KMS-11 (cell line): ENCODE data around the gene RALB.

Source experiments
- H2AFZ ChIP-seq: fragments of 200-600 bp; sonication (generic); 2 replicates; pipeline ENCODE4 v1.6.1; 2016; ENCODE audit warnings: antibody characterized with exemption, mixed run types, low read depth
- H3K27ac ChIP-seq: fragments of 200-600 bp; sonication (generic); 2 replicates; pipeline ENCODE4 v1.6.1; 2016; ENCODE audit warnings: mild to moderate bottlenecking, mixed run types
- H3K27me3 ChIP-seq: fragments of 200-600 bp; sonication (generic); 2 replicates; pipeline ENCODE4 v1.6.1; 2017; ENCODE audit warnings: mild to moderate bottlenecking, low read depth, mixed run types, moderate library complexity; ENCODE audit not compliant: insufficient read depth
- H3K36me3 ChIP-seq: fragments of 200-600 bp; sonication (generic); 2 replicates; pipeline ENCODE4 v1.6.1; 2017; ENCODE audit warnings: mild to moderate bottlenecking, mixed run types; ENCODE audit not compliant: insufficient read depth
- H3K4me1 ChIP-seq: fragments of 200-600 bp; sonication (generic); 2 replicates; pipeline ENCODE4 v1.6.1; 2016; ENCODE audit warnings: mild to moderate bottlenecking, low read depth, mixed run types; ENCODE audit not compliant: poor library complexity, severe bottlenecking
- H3K4me2 ChIP-seq: fragments of 200-600 bp; sonication (generic); 2 replicates; pipeline ENCODE4 v1.7.0; 2016; ENCODE audit warnings: mild to moderate bottlenecking, mixed run types
- H3K4me3 ChIP-seq: fragments of 200-600 bp; sonication (generic); IDR thresholded peaks from 2 replicates; pipeline ENCODE4 v1.6.1; 2017; ENCODE audit warnings: low read depth, low read length, mixed read lengths; ENCODE audit not compliant: insufficient read depth
- H3K79me2 ChIP-seq: fragments of 200-600 bp; sonication (generic); 2 replicates; pipeline ENCODE4 v1.6.1; 2016; ENCODE audit warnings: low read depth, mixed run types; ENCODE audit not compliant: insufficient read depth
- H3K9ac ChIP-seq: fragments of 200-600 bp; sonication (generic); 2 replicates; pipeline ENCODE4 v1.6.1; 2016; ENCODE audit warnings: mild to moderate bottlenecking, mixed run types
- H4K20me1 ChIP-seq: fragments of 200-600 bp; sonication (generic); 2 replicates; pipeline ENCODE4 v1.6.1; 2016; ENCODE audit warnings: mild to moderate bottlenecking, mixed run types; ENCODE audit not compliant: insufficient read depth
- CTCF ChIP-seq: fragments of 200-600 bp; sonication (generic); conservative IDR thresholded peaks from 2 replicates; pipeline ENCODE4 v1.6.1; 2017; ENCODE audit warnings: low read depth, mild to moderate bottlenecking, antibody characterized with exemption, low read length, moderate library complexity, mixed read lengths

RALB gene

GRCh38 chr2:120265006-120265405 lies 12.4 kb downstream of the RALB start:
- H3K4me2 ChIP-seq = no peak overlapping the region
- H2AFZ ChIP-seq = no peak overlapping the region
- H3K36me3 ChIP-seq = no peaks in the 10 kb centered on the region
- no peak overlapping the region for H3K4me3 ChIP-seq
- no peaks in the 10 kb centered on the region for H4K20me1 ChIP-seq
- H3K4me1 ChIP-seq = peaks cover 24% of the 10 kb centered on the region
- H3K27me3 ChIP-seq = no peaks in the 10 kb centered on the region
- H3K9ac ChIP-seq = no peak overlapping the region
- TF ChIP-seq CTCF = no peak
- H3K27ac ChIP-seq = no peak overlapping the region
- no peaks in the 10 kb centered on the region for H3K79me2 ChIP-seq

- Histone ChIP-seq H3K36me3 (no peaks in the 10 kb centered on the region), H3K4me2 (no peak overlapping the region), H3K4me3 (no peak overlapping the region), H3K27ac (no peak overlapping the region), H3K79me2 (no peaks in the 10 kb centered on the region), H3K27me3 (no peaks in the 10 kb centered on the region), H3K4me1 (peaks cover 5% of the 10 kb centered on the region), H3K9ac (no peak overlapping the region), H2AFZ (no peak overlapping the region), H4K20me1 (no peaks in the 10 kb centered on the region)
- no peak for TF ChIP-seq CTCF
Measured at GRCh38 chr2:120267348-120267747, 14.7 kb downstream of the RALB start.

GRCh38 chr2:120269076-120269744 lies 16.6 kb downstream of the RALB start:
- Histone ChIP-seq H3K4me3 (no peak overlapping the region), H2AFZ (no peak overlapping the region), H3K27me3 (no peaks in the 10 kb centered on the region), H3K36me3 (no peaks in the 10 kb centered on the region), H4K20me1 (no peaks in the 10 kb centered on the region), H3K27ac (no peak overlapping the region), H3K4me1 (peaks cover 17% of the 10 kb centered on the region), H3K9ac (no peak overlapping the region), H3K79me2 (peaks cover 9% of the 10 kb centered on the region; the same call in 1 of the 2 replicates), H3K4me2 (no peak overlapping the region)
- no peak for TF ChIP-seq CTCF

GRCh38 chr2:120269816-120270215 lies 17.2 kb downstream of the RALB start:
- no peak for TF ChIP-seq CTCF
- Histone ChIP-seq H3K27ac (no peak overlapping the region), H3K79me2 (peaks cover 9% of the 10 kb centered on the region; the same call in 1 of the 2 replicates), H3K9ac (no peak overlapping the region), H2AFZ (no peak overlapping the region), H3K4me1 (peaks cover 23% of the 10 kb centered on the region), H3K4me3 (no peak overlapping the region), H3K36me3 (no peaks in the 10 kb centered on the region), H3K27me3 (no peaks in the 10 kb centered on the region), H3K4me2 (no peak overlapping the region), H4K20me1 (no peaks in the 10 kb centered on the region)
